SU-DHL-6 (cell line): ENCODE data around the gene PHACTR3.

ENCODE experiments used
- CTCF ChIP-seq: fragments of 200-600 bp; sonication (generic); IDR thresholded peaks from one replicate; pipeline ENCODE4 v1.5.1; 2017; ENCODE audit warnings: antibody characterized with exemption, mild to moderate bottlenecking, low read length, moderate library complexity; ENCODE audit not compliant: insufficient read depth, poor library complexity, severe bottlenecking
- EZH2phosphoT487 ChIP-seq: fragments of 200-600 bp; sonication (generic), shearing (Covaris generic); conservative IDR thresholded peaks from 2 replicates; pipeline ENCODE4 v1.6.1; 2018; ENCODE audit warnings: mild to moderate bottlenecking, antibody characterized with exemption, low read length, moderate library complexity, mixed read lengths

GRCh38 chr20:59634435-59635005 is 30.2 kb downstream of the PHACTR3 start:
- TF ChIP-seq EZH2phosphoT487 (no peak), CTCF (no peak)
